ENCODE measurements around the gene GGTLC2.

DNA sequence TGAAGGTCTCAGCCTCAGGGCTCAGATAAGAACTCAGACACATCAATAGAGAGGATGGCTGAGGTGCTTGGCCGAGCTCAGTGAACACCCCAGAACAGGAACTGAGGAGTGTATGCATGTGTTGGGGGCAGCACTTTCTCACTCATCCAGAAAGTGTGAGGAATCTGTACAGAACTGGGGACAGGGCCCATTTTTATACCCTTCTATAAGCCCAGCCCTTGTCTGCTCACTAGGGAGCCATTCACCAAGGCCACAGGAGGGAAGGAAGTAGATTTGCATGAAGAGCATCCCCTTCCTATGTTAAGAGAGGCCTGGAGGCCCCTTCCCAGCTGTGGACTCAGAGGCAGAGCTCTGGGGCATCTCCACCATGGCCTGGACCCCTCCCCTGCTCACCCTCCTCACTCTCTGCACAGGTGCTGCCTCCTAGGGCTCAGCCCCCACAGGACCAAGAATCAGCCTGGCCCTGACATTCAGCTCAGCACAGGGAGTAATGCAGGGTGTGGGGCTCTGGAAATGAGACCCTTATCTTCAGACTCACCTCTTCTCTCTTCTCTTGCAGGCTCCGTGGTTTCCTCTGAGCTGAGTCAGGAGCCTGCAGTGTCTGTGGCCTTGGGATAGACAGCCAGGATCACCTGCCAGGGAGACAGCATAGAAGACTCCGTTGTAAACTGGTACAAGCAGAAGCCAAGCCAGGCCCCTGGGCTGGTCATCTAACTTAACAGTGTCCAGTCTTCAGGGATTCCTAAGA lies 39.9 kb upstream of the GGTLC2 start:
- TF ChIP-seq POLR2A (IDR thresholded peaks at IDR 0.05): no peak
- TF ChIP-seq, protein P1, sequence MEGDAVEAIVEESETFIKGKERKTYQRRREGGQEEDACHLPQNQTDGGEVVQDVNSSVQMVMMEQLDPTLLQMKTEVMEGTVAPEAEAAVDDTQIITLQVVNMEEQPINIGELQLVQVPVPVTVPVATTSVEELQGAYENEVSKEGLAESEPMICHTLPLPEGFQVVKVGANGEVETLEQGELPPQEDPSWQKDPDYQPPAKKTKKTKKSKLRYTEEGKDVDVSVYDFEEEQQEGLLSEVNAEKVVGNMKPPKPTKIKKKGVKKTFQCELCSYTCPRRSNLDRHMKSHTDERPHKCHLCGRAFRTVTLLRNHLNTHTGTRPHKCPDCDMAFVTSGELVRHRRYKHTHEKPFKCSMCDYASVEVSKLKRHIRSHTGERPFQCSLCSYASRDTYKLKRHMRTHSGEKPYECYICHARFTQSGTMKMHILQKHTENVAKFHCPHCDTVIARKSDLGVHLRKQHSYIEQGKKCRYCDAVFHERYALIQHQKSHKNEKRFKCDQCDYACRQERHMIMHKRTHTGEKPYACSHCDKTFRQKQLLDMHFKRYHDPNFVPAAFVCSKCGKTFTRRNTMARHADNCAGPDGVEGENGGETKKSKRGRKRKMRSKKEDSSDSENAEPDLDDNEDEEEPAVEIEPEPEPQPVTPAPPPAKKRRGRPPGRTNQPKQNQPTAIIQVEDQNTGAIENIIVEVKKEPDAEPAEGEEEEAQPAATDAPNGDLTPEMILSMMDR (IDR thresholded peaks at IDR 0.05): no peak
